ENCODE data around the gene MICALL2.

Gene MICALL2

GRCh38 chr7:1457059-1457948, 2.0 kb downstream of the MICALL2 start:
- no peak for DNase-seq (ENCODE audit: low read depth in 2 of 2)
- peak overlapping the region; percentile 89 to 96 for H3K4me3 ChIP-seq (replicated peaks in 1 of 2; ENCODE audit: low read depth in 2 of 2, low read length in 2 of 2)
- no peak for TF ChIP-seq CTCF (IDR thresholded peaks at IDR 0.05; ENCODE audit: low read depth, low read length)

- no peak for TF ChIP-seq CTCF (IDR thresholded peaks at IDR 0.05; ENCODE audit: low read depth, low read length)
- DNase-seq (ENCODE audit: low read depth in 2 of 2) = no peak
- H3K4me3 ChIP-seq (replicated peaks in 1 of 2; ENCODE audit: low read depth in 2 of 2, low read length in 2 of 2) = no peak overlapping the region
Observed at GRCh38 chr7:1455955-1456354, 3.3 kb downstream of the MICALL2 start.

GRCh38 chr7:1455241-1455939, 3.9 kb downstream of the MICALL2 start:
- peak overlapping the region in 1 of 2 donors; percentile 37 for H3K4me3 ChIP-seq (replicated peaks in 1 of 2; ENCODE audit: low read depth in 2 of 2, low read length in 2 of 2)
- TF ChIP-seq CTCF (IDR thresholded peaks at IDR 0.05; ENCODE audit: low read depth, low read length) = no peak
- DNase-seq (ENCODE audit: low read depth in 2 of 2) = no peak

- no peak for TF ChIP-seq CTCF (IDR thresholded peaks at IDR 0.05; ENCODE audit: low read depth, low read length)
- peak; percentile 30 to 41 for DNase-seq (ENCODE audit: low read depth in 2 of 2)
- H3K4me3 ChIP-seq (replicated peaks in 1 of 2; ENCODE audit: low read depth in 2 of 2, low read length in 2 of 2) = peak overlapping the region in 1 of 2 donors; percentile 37
Observed at GRCh38 chr7:1454542-1454941, 4.7 kb downstream of the MICALL2 start.

GRCh38 chr7:1452205-1452604, 7.1 kb downstream of the MICALL2 start:
- no peak for DNase-seq (ENCODE audit: low read depth in 2 of 2)
- TF ChIP-seq CTCF (IDR thresholded peaks at IDR 0.05; ENCODE audit: low read depth, low read length) = no peak
- no peak overlapping the region for H3K4me3 ChIP-seq (replicated peaks in 1 of 2; ENCODE audit: low read depth in 2 of 2, low read length in 2 of 2)

GRCh38 chr7:1450987-1451386, 8.3 kb downstream of the MICALL2 start:
- TF ChIP-seq CTCF (IDR thresholded peaks at IDR 0.05; ENCODE audit: low read depth, low read length) = no peak
- no peak for DNase-seq (ENCODE audit: low read depth in 2 of 2)
- no peak overlapping the region for H3K4me3 ChIP-seq (replicated peaks in 1 of 2; ENCODE audit: low read depth in 2 of 2, low read length in 2 of 2)

All from cardiac fibroblast (primary cell).